ENCODE measurements around the gene SV2B.

SV2B gene

DNA sequence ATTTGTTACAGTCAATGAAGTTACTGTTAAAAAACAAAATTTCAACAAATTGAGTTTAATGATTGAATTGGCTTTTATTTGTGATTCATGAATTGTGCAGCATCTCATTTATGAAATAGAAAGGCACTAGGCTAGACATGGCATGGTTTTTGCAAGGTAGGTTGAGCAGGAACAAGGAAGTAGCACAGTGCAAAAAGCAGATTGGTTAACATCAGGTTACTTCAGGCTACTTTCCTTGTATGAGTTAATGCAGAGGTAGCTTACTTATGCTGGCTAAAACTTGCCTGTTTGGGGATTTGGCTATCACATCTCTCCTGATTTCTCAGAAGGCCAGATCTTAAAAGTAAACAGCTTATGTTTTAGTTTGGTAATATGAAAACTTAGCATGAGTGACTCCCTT lies 23.0 kb upstream of the SV2B start:
- TF ChIP-seq, protein P1, sequence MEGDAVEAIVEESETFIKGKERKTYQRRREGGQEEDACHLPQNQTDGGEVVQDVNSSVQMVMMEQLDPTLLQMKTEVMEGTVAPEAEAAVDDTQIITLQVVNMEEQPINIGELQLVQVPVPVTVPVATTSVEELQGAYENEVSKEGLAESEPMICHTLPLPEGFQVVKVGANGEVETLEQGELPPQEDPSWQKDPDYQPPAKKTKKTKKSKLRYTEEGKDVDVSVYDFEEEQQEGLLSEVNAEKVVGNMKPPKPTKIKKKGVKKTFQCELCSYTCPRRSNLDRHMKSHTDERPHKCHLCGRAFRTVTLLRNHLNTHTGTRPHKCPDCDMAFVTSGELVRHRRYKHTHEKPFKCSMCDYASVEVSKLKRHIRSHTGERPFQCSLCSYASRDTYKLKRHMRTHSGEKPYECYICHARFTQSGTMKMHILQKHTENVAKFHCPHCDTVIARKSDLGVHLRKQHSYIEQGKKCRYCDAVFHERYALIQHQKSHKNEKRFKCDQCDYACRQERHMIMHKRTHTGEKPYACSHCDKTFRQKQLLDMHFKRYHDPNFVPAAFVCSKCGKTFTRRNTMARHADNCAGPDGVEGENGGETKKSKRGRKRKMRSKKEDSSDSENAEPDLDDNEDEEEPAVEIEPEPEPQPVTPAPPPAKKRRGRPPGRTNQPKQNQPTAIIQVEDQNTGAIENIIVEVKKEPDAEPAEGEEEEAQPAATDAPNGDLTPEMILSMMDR (IDR thresholded peaks at IDR 0.05) = no peak

DNA sequence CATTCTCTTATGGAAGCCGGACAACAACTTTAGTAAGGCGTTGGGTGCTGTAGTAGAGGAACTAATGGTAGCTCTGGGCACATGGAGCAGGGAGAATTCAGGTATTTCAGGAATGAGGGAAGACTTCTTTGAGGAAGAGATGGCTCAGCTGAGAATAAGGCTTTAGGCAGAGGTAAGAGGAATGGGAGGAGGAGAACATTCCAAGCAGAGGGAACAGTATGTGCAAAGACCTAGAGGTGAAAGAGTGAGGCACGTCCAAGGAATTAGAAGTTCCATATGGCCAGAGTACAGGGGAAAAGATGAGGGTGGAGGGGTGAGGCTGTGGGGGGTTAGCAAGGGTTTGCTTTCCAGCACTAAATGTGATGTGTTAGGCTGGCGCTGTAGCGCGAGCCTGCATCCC lies 1.6 kb upstream of the SV2B start:
- TF ChIP-seq, protein P1 (IDR thresholded peaks at IDR 0.05) = no peak

DNA sequence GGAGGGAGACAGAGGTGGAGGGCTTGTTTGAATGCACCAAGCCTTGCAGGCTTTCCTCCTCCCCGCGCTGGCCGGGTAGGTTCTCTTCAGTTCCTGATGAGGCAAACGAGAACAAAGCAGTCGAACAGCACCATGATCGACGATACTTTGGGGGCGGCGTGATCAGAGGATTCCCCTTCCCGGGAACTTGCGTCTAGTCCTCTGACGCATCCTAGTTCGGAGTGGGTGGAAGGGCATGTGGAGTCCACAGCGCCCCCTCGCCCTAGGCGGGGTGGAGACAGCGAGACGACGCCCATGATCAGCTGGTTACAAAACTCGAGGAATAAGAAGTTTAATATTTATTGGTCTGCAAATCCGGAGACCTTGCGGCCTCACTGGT lies 452 bp upstream of the SV2B start:
- TF ChIP-seq, protein P1 (IDR thresholded peaks at IDR 0.05) = no peak

DNA sequence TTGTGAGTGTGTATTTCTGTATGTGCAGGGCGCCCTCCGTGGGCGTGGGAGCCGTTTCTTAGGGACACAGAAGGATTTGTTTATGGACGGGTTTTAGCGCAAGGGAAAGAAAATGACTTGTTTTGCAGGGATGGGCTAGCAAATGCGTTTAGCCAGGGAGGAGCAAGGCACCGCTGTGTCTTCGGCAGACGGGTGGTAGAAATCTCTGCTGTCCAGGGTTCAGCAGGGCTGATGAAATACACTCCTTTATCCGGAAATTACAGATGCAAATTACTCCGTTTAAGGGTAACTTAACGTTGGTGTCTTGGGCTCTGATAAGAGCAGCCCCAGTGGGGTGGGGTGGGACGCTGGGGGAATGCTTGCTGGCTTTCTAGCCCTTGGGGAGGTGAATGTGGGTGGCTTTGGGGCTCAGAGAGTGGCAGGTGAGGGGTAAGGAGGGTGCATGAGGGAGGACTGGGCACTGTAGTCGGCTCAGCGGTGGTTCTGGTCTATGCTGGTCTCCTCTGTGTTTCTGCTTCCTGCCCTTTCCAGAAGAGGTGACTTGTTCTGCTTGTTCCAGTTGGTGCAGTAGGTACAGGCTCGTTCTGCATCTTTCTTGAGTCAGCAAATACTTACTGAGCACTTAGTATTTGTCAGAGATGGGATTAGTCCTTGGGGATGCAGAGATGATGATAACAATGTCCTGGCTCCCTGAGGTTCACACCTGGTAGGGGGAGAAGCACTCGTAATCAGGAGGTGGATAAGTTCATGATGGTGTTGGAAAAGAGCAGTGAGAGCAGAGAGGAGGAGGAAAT lies 954 bp downstream of the SV2B start:
- TF ChIP-seq, protein P1 (IDR thresholded peaks at IDR 0.05) = no peak

DNA sequence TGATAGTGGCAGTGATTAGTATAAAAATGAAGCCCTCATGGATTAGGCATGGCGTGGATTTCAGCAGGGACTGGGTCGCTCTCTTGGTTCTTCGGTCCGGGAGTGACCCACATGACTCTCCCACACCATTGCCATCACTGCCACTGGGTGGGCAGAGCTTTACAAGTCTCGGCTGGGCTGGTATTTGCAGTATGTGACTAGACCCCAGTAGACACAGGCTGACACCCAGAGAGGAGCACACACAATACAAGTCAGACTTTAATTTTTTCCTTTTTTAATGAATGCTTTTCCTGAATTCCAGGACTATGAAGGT lies 1.5 kb downstream of the SV2B start:
- TF ChIP-seq, protein P1 (IDR thresholded peaks at IDR 0.05) = no peak

DNA sequence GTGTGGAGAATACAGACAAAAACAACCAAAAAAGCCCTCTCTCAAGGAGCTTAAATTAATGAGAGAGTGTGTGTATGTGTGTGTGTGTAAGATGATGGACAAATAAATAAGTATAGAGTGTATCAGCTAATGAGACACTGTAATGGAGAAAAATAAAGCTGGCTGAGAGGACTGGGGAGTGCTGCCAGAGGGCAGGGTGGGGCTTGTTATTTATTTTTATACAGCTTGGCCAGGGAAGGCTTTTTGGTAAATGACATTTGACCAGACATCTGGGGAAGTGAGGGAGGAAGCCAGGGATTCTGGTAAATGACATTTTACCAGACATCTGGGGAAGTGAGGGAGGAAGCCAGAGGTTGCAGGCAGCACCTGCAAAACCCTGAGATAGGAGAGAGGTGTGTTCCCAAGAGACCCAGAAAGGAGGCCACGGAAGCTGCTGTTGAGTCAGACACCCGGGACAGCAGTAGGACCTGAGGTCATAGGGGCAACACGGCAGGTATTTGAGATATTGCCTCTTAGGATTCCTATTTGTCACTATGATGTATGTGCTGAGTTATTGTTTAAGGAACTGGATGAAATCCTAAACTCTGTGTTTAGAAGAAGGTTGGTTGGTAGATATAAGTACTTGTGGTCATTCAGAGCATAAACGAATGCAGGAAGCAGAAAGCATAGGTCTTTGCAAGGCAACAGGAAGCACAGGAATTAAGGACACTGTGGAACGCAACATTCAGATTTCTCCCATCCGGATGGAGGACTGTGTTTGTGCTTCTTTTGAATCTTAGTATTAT lies 2.7 kb downstream of the SV2B start:
- TF ChIP-seq, protein P1 (IDR thresholded peaks at IDR 0.05) = no peak

DNA sequence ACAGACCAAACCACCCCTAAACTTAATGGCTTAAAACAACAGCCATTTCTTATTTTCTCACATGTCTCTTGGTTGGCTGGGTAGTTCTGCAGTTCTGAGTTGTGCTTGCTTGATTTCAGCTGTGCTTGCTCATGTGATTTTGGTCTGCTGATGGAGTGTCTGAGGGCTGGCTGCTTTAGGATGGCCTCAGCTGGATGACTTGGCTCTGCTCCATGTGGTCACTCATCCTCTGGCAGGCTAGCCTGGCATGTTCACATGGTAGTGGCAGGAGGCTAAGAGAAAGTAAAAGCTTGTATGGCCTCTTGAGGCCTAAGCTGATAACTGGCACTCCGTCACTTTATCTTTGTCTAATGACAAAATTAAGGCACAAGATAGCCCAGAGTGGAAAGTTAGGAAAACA lies 4.1 kb downstream of the SV2B start:
- TF ChIP-seq, protein P1 (IDR thresholded peaks at IDR 0.05) = no peak

Data from LNCAP (cell line).